GM19395 (cell line): ENCODE results near the gene TNMD.
"Not testable (repeated sequence)": the region's sequence is repeated elsewhere in the genome, so short reads cannot be mapped to it uniquely, and the experiment has no call there.

Source experiments
- ATAC-seq: cut with Tn5 transposase; IDR thresholded peaks from one replicate; pipeline ENCODE4 v1.9.1; 2021; ENCODE audit warnings: mild to moderate bottlenecking, moderate library complexity; ENCODE audit not compliant: unreplicated experiment

Gene TNMD

DNA sequence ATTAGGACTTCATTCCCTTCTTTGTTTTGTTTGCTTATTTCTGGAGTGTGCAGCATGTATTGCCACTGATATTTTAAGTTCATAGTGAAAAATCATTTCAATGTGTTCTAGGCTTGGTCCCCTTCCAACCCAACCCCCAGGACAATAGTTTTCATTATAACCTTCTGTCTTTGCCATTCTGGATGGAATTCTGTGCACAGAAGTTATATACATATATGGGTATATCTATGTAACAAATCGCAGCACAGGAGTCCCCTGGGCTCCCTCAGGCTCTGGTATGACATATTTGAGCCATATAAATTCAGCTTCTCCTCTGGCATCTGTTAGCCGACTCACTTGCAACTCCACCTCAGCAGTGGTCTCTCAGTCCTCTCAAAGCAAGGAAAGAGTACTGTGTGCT, at the start of gene TNMD:
Gene TNMD, plus strand, starts transcription at position 326 of the 400 bp plus-strand sequence. CDS start 83 bp downstream, outside the sequence.
- ATAC-seq = no peak

DNA sequence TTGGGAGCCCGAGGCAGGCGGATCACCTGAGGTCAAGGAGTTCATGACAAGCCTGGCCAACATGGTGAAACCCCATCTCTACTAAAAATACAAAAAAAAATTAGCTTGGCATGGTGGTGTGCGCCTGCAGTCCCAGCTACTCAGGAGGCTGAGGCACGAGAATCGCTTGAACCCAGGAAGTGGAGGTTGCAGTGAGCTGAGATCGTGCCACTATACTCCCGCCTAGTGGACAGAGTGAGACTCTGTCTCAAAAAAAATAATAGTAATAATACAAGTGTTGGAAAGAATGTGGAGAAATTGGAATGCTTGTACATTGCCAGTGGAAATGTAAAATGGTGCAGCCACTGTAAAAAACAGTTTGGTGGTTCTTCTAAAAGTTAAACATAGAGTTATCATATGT, 19.2 kb upstream of the TNMD start:
- ATAC-seq = not testable (repeated sequence)

DNA sequence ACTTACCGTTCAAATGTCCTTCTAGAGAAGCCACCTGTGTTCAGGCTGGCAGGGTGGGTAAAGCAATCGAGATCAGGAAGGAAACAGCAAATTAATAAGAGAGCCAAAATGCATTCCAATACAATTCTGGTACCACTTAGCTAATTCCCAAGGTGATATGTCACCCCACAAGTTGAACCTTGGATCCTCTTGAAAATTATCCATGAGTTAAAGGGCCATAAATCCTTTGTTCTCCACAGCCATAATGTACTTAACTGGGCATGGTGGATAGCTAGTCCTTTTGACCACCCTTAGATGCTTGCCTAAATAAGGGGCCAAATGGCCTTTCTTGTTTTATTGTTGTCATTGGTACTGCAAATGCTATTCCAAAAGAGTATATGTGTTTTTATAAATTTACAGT, 2.0 kb downstream of the TNMD start:
- no peak for ATAC-seq

DNA sequence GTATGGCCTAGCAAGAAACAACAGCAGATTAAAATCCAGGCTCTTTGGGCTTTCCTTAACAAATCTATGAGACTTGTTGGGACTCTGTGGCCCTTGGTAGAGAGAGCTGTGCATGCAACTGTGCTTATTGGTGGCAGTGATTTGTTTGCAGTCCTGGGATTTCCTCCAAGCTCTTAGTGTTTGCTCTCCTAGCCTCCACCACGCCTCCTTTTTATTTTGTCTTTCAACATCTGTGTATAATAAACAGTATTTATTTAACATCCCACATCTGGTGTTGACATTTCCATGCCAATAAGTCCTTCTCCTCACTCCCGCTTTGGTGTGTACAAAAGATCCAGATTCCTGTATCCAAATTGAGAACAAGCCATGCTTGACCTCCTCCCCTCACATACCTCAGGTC, 3.1 kb downstream of the TNMD start:
- ATAC-seq = no peak

DNA sequence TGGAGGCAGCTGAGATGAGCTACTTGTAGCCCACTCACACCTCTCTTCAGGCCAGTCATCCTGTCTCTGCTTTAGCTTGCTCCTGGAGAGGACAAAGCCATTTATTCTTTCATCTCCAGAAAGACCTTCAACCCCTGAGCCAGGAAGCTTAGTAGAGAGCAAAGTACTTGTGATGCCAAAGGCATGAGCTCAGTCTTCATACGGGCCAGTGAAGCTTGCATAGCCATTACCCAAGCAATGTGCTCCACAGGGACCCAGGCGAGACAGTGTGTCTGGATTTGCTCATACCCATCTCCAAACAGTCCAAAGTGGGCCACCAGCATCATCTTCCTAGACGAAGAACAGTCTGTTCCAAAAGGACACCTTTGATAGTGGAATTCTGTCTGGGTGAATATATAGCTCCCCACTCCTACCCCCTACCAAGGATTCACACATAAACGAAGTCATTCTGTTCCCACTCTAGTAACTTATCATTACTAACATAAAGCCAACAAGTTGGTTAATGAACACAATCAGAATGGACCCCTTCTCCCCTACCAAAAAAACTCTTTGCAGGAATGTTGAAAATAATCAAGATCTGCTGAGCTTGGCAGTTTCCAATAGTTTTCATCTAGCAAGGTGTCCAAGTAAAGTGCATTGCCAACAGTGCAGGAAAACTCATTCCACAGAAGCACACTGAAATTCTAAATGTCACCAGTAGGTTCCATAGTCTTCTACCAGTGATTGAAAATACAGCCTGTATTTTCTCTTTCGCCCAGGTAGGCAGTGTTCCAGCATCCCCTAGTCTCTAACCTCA, 6.7 kb downstream of the TNMD start:
- no peak for ATAC-seq

DNA sequence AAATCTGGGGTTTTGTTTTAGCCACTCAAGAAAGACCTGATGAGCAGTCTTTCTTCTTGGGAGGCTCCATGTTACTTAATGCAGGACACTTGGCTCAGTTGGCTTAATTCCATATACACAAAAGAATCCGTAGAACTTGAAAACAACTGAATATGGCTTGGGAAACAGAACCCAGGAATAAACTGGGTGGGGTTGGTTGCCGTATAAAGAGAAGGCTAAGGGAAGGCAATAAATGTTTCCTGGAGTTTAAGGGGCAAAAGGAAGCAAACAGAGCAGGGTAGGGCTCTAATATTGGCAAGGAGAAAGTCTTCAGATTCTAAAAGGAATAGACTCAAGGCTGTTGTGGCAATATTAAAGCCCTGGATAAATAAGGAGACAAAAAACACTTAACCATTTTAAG, 8.4 kb downstream of the TNMD start:
- no peak for ATAC-seq

DNA sequence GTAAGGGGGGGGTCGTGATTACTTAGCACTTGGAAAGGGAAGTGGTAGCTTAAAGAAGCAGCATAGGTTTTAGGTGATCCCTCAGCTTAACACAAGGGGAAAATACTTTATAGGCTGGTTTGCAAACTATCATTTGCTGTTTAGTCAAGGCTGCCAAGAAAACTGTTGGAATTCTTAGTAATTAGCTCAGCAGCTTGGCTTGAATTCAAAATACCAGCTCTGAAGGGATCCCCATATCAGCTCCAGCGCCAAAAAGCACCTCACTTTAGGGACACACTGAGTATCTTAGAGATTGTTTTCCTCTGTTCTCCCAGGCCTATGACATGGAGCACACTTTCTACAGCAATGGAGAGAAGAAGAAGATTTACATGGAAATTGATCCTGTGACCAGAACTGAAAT, 8.8 kb downstream of the TNMD start:
- no peak for ATAC-seq

DNA sequence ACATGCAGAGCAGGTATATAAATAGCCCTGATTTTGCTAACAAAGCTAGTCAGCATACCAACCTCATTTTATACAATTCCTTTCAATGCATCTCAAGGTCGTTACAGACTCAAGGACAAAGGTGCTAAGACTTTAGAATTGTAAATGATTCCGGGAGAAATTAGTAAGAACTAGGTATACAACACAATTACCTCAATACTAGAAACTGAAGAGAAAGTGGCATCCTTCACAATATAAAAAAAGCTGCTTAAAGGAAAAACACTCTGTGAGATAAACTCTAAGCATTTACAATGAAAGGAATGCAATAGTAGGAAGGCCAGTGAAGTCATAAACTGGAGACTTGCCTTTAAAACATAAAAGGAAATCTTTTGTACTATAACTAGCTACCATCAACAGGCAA, 11.9 kb downstream of the TNMD start:
- ATAC-seq = no peak

DNA sequence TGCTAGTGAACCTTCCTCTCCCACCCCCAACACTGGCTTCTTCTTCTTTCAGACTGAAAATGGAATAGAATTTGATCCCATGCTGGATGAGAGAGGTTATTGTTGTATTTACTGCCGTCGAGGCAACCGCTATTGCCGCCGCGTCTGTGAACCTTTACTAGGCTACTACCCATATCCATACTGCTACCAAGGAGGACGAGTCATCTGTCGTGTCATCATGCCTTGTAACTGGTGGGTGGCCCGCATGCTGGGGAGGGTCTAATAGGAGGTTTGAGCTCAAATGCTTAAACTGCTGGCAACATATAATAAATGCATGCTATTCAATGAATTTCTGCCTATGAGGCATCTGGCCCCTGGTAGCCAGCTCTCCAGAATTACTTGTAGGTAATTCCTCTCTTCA, 14.7 kb downstream of the TNMD start:
- ATAC-seq = no peak

DNA sequence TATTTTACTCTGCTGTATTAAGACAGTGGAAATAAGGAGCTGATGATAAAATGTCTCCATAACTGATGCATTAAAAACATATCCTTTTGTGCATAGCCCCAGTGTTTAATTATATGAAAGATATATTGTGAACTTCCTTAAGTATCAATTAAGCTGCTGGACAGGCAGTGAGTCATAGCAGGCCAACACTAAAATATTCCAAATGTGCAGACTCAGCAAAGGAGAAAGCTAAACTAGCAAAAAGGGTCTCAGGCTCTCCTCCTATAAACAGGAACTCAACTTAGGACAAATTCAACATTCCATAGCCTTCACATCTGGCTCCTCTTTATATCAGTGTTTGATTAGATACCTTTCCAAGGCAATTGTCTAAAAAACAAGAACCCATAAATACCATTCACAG, 15.6 kb downstream of the TNMD start:
- no peak for ATAC-seq

DNA sequence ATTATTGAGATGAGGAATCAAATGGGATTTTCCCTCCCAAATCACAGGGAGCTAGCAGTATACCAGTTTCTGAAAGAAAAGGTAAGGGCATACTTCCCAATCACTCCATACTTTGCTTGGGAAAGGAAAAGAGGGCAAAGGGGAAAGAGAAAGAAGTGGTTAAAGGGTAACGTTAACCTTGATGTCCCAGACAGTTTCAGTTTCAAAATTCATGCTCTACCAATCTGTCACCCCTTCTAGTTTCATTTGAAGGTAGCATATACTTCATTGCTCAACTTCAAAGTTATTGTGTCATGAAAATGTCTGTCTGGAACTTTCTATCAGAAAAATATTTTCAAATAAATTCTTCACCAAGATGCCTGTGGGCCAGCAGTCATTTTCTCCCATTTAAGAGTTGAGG, 16.0 kb downstream of the TNMD start:
- ATAC-seq = peak; percentile 72

DNA sequence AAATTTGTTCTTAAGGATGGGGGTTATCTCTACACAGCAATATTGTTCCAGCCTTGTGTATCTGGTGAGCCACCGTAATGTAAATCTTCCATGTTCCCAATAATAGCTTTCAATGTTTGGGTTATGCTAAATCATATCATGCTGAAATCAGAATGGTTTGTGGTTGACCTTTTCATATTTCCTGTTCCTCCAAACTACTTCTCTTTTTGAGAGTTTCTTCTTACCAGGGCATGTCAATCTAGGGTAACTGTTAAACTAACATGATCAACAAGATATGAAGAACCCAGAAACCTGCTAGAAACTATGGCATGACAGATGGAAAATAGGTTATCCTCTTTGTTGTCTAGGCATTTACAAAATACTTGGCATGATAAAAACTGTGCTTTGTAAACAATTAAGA, 22.0 kb downstream of the TNMD start:
- no peak for ATAC-seq

DNA sequence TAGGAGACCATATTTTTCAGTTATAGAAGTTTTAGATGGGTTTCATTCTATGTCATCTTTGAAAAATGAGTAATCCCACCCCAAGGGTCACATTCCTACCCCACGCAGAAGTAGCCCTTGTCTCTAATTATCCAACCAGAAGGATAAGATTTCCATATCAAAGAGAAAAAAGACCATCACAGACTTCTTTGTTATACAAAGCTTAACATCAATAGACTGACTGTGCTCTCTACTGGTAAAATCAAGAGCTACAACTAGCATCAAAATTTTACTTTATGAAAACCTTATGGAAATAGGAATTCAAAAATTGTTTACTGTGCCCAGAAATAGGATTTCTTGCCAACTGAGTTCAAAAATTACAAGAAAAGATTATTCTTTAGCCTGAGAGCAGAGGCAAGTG, 24.9 kb downstream of the TNMD start:
- no peak for ATAC-seq

DNA sequence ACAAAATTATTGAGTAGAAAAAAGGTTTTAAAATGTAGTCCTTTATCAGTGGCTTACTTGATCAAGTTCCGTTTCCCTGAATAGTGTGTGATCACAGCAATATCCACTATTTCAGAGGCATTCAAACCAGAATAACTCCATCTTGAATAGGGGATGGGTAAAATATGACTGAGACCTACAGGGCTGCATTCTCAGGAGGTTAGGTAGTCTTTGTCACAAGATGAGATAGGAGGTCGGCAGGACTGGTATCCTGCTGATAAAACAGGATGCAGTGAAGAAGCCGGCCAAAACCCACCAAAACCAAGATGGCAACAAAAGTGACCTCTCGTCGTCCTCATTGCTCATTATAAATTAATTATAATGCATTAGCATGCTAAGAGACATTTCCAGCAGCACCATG, 27.2 kb downstream of the TNMD start:
- no peak for ATAC-seq

DNA sequence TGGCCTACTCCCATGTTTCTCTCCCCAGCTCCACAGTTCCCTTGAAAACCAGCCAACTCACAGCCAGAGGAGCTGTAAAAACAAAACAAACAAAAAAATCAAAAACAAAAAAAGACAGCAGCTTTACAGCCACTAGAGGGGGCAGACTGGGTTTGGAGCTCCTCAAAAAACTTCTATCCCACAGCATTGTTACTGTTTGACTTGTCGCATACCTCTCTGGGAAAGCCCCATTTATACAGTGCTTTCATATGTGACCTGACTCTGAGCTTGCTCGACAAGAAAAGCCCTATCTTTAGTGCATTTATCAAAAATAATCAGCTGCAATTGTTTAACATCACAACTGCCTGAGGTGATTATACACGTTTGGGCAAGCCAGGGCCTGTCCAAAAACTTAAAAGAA, 30.3 kb downstream of the TNMD start:
- peak; percentile 100 for ATAC-seq

DNA sequence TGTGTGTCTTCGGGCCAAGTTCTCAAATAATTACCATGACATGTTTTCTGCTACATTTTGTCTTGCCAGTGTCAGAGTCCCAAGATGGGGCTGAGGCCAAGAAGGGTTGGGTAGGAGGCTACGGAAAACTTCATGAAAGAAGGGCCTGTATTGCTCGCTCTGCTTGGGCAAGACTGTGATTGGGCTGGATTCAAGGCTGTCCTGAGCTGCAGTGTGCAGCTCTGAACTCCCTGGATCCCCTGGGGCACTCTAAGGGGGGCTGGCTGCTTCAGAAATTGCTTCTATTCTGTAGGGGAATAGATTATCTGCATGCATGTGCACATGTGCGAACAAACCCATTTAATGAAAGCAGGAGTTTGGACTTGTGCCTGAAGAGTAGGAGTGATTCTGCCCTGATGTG, 38.3 kb downstream of the TNMD start:
- ATAC-seq = no peak

DNA sequence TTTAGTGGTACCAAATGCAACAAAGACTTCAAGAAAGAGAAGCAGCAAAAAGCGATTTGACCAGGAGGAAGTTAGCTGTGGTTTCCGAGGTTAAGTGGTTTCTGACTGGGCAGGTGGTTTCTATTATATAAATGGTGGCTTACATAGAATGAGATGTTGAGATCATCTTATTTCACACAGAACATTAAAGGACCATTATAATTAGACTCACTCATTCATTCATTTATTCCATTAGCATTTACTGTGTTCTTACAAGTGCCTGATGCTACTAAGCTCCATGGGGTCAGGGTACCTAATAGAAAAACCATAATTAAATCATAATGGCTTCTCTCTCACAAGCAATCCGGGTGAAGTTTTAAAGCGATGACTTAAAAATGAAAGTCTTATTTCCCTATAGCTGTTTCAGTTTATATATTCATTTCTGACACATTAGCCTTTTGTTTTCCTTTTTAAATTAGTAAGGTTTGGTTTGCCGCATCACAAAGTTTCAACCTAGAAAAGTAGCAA, 41.3 kb downstream of the TNMD start:
- peak; percentile 97 for ATAC-seq

DNA sequence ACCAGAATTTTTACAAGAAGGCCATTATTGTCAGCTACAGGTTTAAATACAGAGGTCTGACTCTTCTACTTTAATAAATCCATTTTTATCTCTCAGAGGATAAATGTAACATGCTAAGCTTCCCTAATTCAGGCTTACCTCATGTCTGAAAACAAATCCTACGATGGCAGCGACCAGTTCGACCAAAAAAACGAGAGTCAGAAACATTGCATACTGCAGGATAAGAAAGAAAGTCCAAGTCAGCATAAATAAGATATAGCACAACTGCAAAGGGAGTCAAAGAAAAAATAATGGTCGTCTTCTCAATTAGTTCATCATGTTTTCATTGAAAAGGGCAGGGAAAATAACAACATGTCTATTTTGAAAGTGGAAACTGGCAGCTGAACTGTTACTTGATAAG, 50.3 kb downstream of the TNMD start:
- no peak for ATAC-seq

DNA sequence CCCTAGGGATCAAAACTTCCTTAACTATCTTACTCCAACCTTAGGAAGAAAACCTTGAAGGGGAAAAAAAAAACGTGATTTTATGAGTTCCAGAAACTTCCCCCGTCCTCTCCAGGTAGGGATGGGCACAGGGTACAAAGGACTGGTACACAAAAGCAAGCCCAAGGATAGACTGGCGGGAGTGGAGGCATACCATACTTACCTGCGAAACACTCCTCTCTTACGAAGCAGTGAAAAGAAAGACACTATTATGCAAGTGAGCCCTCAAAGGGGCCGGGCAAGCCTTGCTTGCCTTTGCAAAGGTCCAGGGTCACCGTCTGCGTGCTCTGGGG, 51.2 kb downstream of the TNMD start:
- peak; percentile 7 for ATAC-seq

DNA sequence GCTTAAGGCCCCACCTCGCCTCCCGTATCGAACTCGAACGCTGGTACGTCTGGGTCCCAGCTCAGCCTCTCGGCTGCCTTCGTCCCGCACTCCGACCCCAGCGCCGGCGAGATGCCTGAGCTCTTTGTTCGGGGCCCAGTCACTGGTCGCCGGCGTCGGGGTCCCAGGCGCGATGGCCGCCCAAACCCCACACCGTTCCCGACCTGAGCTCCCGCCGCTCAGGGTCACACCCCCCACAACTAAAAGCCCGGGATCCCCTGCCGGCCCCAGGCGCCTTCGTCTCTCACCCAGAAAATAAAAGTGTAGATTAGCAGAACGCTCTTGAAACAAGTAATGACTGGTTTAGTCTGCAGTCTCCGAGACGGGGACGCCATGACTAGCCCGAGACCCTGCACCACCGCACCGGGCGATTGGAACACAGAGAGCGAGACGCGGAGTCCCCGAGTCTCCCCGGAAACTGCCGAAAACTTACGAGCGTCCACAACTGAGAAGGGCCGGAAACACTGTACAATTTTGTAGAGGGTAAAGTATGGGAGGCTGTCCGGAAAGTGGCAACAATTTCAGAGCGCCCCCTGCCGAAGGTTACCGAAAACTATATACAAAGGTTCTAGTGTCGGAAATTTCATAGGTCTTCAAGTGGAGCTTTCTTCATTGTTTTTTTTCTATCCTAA, 51.7 kb downstream of the TNMD start, which contains the start of gene TSPAN6:
Gene TSPAN6, minus strand, starts transcription at position 486 of the 671 bp plus-strand sequence. Its CDS starts 112 bp downstream, at position 374.
- peak; percentile 99 for ATAC-seq

DNA sequence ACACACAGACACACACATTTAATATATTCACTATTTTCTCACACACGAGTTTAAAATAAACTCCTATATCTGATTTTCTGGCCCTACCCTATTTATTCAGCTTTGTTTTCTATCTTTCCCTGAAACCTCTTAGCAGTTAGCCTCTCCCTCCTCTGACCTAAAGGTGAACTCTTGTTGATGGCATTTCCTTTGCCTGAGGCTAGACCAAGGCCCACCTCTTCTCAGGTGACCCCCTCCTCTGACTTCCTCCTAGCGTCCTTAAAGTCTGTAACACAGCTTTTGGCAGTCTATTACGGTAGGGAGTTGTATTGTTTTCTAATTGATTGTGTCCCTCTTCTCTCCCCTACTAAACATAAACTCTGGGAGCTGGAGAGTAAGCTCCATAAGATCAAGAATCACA, 57.6 kb downstream of the TNMD start:
- ATAC-seq = no peak

DNA sequence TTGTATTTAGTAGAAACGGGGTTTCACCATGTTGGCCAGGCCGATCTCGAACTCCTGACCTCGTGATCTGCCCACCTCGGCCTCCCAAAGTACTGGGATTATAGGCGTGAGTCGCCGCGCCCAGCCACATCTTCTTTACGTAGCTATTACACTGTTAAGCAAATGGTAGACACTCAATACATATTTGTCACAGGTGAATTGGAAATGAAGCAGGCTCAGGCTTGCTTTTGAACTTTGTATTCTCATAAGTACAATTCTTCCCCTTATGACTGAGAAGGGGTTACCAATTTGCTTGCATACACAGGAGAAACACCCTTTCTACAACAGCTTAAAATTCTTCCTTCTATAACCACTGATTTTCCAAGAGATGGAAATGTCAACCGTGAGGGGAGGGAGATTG, 58.5 kb downstream of the TNMD start:
- ATAC-seq = no peak
